Measurements from ENCODE around the gene CAMSAP2.

Gene CAMSAP2, protein sequence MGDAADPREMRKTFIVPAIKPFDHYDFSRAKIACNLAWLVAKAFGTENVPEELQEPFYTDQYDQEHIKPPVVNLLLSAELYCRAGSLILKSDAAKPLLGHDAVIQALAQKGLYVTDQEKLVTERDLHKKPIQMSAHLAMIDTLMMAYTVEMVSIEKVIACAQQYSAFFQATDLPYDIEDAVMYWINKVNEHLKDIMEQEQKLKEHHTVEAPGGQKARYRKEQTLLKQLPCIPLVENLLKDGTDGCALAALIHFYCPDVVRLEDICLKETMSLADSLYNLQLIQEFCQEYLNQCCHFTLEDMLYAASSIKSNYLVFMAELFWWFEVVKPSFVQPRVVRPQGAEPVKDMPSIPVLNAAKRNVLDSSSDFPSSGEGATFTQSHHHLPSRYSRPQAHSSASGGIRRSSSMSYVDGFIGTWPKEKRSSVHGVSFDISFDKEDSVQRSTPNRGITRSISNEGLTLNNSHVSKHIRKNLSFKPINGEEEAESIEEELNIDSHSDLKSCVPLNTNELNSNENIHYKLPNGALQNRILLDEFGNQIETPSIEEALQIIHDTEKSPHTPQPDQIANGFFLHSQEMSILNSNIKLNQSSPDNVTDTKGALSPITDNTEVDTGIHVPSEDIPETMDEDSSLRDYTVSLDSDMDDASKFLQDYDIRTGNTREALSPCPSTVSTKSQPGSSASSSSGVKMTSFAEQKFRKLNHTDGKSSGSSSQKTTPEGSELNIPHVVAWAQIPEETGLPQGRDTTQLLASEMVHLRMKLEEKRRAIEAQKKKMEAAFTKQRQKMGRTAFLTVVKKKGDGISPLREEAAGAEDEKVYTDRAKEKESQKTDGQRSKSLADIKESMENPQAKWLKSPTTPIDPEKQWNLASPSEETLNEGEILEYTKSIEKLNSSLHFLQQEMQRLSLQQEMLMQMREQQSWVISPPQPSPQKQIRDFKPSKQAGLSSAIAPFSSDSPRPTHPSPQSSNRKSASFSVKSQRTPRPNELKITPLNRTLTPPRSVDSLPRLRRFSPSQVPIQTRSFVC (N-terminal part only)

DNA sequence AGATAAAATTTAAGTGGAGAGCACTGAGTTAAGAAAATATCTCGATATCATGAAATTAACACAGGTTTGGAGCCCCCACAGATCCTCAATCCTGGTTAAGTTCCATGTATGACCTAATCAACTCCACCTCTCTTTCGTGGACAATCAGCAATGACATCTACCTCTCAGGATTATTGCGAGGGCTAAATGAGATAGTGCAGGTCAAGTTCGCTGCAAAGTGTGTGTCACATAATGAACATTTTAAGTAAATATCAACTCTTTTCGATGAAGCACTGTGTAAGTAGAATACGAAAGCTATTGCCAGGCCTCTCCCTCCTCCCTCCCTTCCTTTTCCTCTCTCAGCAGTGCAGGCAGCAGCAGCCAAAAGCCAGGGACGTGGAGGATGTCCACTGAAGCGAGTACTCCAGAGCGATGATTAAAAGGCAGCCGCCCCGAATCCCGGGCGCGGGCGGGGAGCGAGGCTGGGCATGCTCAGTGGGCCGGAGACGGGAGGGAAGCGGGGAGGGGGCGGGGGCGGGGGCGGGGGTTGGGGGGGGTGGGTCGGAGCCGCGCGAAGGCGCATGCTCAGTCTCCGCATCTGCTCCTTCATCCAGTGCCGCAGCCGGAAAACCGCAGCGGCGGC lies at the start of gene CAMSAP2:
TSS of gene CAMSAP2 (plus strand) at position 567 of the 622 bp plus-strand sequence. CDS start 935 bp downstream, outside the sequence.
- peak; percentile 98 for DNase-seq (ENCODE audit: low spot score)

DNA sequence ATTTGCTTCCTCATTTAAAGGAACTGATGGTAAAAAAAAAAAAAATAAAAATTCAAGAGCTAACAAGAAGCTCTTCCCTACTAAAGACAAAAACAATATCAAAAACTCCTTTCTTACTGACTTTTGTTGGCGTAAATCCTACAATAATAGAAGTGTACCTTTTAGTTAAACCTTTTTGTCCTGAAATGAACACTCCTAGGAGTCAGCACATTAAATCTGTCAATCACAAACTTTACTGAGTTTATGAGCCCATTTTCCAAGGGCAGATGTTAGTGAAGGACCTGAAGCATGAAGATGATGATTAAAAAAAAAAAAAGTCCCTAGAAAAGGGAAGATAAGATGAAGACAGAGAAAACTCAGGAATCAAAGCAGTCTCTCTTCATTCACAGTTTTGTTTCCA lies 46.4 kb upstream of the CAMSAP2 start:
- DNase-seq (ENCODE audit: low spot score): no peak

DNA sequence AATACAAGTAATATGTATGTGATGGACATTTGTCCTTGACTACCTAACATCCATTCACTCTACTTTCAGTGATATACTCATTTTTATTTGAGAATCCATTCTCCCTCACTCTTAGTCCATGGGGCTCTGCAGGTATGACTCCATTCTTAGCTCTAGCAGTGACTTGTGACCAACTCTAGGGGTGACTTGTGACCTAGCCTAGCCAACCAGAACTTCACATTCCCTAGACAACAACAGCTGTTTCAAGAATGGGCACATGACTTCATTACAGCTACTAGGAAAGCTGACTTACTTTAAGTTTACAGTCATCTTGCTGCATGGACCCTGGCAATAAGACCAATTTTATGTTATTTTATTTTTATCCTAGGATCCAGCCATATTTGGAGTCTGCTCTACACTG lies 45.4 kb upstream of the CAMSAP2 start:
- no peak for DNase-seq (ENCODE audit: low spot score)

DNA sequence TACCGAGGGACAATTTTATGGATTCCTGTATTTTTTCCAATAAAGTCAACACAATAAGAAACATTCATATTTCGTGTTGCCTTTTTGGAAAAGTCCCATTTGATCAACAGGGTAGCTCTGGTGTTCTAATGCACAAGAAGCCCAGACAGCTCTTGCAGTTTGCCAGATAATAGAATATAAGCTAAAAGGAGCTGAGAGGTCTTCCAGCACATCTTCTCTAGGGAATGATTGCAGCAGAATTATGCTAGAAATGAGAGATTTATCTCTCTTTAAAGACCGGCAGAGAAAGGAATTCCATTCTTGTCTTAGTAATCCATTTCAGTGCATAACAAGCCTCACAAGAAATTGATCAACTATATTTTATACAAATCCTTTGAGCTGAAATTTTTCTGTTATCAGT lies 44.0 kb upstream of the CAMSAP2 start:
- no peak for DNase-seq (ENCODE audit: low spot score)

DNA sequence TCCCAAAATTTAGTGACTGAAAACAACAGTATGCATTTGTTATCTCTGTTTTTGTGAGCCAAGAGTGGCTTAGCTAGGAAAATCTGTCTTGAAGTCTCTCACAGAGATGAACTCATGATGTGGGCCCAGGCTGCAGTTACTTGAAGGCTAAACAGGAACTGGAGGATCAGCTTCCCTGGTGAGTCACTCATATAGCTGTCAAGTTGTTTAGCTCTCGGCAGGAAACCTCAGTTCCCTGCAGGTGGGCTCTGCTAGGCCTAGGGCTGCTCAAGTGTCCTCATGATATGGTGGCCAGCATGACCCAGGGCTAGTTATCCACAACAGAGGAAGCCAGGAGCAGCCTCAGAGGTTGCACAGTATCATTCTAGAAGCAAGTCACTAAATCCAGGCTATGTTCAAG lies 38.8 kb upstream of the CAMSAP2 start:
- DNase-seq (ENCODE audit: low spot score): peak; percentile 61

DNA sequence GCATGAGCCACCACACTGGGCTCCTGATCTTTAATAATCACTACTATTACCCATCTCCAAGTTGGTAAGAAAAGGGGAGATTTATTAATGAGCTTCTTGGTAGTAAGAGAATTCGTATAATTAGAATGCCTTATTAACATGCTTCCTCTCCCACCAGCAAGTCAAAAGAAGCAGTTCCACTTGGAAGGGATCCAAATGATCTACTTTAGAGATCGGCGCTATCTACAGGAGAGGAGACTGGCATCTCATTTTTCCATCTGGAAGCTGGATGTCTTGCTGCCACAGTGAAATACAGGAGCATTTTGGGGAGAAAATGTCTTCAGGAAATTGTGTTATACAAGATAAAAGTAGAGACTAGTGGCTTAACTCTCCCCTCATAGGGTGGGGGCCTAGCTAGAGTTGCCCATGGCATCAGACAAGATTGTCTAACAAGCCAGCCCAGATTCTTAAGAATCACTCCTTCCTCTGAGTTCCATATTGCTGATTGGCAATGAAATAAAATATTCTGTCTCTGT lies 33.6 kb upstream of the CAMSAP2 start:
- no peak for DNase-seq (ENCODE audit: low spot score)

DNA sequence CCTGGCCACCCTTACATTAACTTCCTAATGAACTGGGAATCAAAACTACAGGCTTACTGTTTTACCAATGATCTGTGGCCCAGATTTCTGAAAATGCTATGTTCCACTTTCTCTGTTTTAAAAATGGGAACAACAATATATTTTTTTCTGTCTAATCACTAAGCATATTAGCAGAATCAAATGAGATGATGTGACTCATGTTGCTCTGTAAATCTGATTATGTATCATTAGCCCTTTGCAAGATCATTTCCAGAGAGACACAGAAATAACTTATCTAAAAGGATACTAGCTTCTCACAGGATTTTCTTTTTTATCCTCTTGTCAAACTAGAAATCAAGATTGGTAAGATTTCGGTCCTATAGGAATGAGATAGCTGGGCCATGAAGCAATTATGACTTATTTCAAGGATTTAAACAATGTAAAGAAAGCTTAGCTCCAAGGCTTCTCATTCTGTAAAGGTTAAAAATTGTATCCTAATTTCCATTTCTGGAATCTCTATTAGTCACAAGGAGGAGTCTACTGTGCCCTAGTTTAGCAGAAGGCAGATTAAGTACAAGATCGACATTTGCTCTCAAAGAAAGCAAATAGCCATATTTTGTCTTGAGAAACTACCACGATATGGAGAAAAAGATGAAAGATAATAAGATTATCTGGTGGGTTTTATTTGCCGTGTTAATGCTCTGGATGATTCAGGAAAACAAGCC lies 32.4 kb upstream of the CAMSAP2 start:
- DNase-seq (ENCODE audit: low spot score): no peak

DNA sequence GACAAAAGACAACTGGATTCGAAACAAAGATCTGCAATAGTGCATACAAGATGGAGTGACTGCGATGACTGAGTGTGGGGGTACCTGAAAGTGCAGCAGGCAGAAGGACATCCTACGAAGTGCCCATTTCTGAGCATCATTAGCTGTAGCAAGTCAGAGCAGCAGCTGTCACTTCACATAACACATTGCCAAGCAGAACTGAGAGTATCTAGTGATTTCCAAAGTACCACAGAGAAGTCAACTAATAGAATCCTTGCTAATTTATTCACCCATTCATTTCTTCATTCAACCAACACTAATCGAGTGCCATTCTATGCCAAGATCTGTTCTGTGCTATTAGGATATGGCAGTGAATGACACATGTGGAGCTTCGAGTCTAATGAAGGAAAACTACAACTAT lies 31.6 kb upstream of the CAMSAP2 start:
- DNase-seq (ENCODE audit: low spot score): no peak

DNA sequence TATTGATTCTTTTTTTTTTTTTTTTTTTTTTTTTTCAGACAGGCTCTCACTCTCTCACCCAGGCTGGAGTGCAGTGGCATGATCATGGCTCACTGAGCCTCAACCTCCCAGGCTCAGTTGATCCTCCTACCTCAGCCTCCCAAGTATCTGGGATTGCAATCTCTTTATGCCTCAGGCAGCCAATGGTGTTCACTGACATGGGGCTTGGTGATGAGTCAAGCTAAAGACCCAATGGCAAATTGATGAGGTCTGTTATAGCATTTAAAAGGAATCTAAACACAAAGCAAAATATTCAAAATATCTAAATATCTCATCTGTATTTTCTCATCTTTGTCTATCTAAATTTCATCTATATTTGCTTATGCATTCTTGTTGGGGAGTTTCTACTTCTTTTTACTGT lies 30.5 kb upstream of the CAMSAP2 start:
- no peak for DNase-seq (ENCODE audit: low spot score)

DNA sequence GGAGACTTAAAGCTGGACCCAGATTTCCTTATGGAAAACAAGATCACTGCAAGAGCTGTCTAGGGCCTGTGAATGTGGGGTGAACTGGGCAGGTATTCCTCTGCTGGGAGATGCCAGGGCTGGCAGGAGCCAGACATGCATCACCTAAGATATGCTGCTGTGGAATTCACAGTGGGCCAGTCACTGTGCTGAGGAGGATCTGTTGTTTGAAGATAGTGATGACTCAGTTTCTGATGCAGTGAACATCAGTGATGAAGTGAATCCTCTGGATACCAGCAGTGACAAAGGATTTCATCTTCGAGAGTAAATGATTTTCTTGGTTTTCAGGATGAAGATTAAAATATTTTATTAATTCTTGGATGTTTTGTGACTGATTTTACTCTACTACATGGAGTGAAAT lies 29.9 kb upstream of the CAMSAP2 start:
- peak; percentile 20 for DNase-seq (ENCODE audit: low spot score)

DNA sequence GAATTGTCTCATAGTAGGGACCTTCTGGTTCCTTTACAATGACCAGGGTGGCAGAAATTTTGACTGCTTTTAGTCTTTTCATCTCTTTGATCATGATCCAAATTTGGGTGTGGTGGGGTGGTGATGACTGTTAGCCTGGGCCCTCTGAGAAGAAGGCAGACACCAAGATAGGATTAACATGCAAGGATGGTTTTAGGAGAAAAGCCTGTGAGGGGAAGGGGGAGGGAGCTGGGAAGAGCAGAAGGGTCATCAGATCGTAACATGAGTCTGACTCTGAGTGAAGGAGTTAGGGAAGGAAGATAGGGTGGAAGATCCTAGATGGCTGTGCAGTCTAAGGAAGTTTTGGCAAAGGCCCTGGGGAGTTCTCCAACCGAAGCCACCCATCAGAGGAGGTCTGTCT lies 28.5 kb upstream of the CAMSAP2 start:
- no peak for DNase-seq (ENCODE audit: low spot score)

DNA sequence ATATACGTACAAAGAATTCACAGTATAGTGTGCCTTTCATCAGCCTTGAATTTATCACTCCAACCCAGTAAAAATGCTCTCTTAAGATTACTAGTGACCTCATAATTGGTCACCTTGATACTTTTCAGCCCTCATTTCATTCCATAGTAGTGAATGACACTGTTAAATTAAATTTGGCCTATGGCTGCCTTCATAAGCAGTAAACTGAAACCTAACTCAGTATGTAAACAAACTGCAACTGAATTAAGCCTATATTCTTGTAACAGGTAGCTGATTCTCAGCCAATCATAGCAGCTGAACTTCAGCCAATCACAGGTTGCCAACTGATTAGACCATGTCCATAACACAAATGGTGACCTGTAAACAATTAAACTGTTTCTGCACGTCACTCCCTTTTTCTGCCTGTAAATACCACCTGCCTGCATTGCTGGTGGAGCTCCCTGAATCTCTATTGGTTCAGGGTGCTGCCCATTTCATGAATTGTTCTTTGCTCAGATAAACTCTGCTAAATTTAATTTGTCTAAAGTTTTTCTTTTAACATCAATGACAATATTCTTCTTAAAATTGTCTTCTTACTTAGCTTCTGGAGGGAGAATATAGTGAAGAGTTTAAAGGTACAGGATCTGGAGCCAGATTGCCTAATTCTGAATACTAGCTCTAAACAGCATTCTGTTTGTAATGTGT lies 24.0 kb upstream of the CAMSAP2 start:
- no peak for DNase-seq (ENCODE audit: low spot score)

DNA sequence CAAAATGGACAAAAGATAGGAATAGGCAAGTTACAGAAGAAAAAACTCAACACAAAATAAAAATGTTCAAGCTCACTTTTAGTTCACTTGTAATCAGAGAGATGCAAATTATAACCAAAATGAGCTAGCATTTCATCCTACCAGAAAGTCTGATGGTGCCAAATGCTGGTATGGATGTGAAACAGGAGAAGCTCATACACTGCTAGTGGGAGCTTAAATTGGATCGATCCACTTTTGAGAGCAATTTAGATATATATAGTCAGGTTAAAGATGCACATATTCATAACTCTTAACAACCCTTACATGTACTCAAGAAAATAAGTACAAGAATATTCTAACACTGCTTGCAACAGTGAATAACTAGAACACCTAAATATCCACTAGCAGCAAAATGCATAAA lies 18.5 kb upstream of the CAMSAP2 start:
- DNase-seq (ENCODE audit: low spot score): no peak

DNA sequence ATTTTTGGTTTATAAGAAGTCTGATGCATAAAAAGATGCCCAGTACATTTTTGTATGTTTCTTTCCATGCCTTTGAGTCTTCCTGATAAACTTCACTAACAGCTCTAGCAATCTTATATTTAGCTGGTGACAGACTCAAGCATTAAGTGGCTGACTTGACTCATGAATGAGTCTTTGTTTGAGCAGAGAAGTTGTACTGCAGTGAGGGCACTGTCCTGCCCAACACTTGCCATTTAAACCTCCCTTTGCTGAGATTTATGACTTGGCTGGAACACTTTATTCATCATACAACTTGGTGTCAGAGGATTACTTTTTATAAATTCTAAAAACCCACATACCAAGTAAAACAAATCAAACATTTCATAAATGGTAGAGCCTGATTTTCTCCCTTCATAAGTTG lies 14.6 kb upstream of the CAMSAP2 start:
- no peak for DNase-seq (ENCODE audit: low spot score)

DNA sequence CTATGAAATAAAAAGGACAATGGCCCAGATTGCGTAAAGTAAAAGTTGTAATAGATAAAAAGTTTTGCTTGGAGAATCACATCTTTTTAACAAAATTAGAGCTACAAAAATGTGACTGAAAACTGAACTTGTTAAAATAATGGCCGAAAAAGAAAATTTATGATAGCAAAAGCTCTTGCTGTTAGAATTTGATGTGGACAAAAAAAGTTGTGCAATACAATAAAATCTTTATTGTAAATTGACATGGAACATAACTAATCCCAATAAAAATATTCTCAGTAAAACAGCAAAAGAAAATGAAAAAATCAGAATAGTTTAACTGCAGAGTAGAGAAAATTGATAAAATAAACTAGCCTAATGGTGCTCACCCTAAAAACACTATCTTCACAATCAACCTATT lies 11.4 kb upstream of the CAMSAP2 start:
- no peak for DNase-seq (ENCODE audit: low spot score)

DNA sequence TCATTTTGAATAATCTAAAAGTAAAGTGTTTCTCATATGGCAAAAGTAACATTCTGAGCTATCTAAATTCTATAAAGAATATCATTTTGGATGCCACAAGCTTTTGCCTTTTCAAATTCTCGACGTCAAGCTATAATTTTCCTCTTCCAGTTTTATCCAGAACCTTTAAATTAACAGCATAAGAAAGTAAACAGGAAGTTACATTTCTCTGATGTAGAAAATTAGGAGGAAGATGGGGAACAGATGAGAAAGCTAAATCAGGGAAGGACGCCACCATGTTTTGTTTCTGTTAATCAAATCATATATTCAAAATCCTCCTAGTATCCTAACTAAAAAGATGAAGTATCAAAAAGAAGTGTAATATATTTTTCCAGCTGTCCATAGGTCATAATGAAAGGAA lies 8.8 kb upstream of the CAMSAP2 start:
- DNase-seq (ENCODE audit: low spot score): no peak

DNA sequence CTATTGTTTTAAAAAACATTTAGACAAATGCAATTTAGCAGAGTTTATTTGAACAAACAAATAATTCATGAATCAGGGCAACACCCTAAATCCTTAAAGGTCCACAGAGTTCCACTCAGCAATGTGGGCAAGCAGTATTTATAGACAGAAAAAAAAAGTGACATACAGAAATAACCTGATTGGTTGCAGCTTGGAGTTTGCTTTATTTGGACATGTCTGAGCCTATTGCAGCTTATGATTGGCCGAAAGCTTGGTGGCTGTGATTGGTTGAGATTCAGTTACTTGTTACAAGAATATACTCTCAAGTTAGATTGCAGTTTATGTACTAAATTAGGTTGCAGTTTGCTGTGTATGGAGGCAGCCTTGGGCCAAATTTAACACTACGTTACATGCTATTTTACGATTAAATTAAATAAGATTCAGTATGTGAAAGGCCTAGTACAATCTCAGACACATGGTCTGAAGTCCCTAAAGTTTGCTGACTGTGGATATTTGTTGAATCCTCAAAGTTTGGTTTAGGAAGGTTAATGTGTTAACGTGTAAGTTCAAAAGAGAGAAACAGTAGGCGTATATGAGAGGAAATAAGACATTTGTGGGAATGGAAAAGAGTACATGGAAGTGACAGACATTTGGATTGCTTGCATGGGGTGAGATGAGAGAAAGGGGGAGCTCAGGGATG lies 6.9 kb upstream of the CAMSAP2 start:
- no peak for DNase-seq (ENCODE audit: low spot score)

DNA sequence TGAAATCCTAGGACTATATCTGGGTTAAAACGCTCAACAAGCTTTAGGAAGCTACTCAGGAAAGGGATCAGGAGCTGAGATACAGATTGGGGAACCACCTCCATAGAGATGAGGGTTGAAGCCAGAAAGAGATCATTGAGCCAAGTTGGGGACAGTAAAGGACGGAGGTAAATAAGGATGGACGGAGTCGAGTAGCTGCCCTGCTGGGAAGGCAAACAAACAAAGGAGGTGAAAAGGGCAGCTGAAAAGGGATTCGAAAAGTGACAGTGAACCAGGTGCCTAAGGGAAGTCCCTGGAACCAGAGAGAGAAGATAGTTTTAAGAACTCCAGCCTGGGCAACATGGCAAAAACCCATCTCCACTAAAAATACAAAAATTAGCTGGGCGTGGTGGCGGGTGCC lies 6.3 kb upstream of the CAMSAP2 start:
- no peak for DNase-seq (ENCODE audit: low spot score)

DNA sequence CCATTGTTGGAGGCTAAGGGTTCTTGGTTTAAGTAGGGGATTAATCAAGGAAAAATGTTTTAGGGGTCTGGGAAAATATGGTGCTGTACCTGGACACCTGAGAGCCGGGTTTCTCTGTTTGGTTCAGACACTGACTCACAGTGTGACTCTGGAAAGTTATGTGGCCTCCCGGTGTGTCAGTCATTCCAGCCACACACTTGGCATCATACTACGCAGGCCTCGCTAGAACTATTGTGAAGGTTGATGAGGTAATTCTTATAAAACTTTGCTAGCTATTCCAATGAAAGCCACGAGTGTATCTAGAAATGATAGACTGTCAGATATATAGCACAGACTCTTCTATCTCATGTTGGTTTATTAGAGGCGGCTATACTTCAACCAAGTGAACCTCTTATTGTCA lies 4.8 kb upstream of the CAMSAP2 start:
- DNase-seq (ENCODE audit: low spot score): no peak

DNA sequence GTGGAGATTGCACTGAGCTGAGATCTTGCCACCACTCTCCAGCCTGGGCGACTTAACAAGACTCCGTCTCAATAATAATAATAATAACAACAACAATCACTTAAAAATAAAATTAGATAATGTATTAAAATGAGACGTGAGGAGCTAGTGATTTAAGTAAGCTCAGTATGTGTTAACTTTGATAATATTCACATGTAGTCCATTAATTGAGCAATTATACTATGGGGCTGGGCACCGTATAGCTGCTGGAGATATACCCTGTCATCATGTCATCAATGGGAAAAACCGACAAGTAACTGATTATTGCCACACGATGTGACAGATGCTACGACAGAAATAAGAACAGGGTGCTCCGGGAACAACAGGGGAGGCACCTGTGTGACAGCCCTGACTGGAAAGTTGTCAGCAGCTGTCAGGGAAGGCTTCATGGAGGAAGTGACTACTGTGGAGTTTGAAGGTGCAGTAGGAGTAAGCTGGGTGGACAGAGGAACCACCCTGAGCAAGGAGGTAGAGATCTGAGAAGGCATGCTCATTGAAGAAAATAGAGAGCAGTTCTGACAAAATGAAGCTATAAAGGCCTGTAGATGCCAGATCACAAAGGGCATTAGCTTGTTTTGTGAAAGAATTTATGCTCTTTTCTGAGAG lies 924 bp upstream of the CAMSAP2 start:
- no peak for DNase-seq (ENCODE audit: low spot score)
